Keratinocyte (primary cell): ENCODE results near the gene CDK2AP2. TPM values are rescaled to one million over a fixed set of nuclear protein-coding genes. Genes with fewer than 3 reads are reported as not detected.
A peak's percentile ranks its signal among the peaks of the same experiment; 100 is the strongest.

Experiments used
- DNase-seq: peaks from one replicate; pipeline ENCODE4 v3.0.0-alpha.2; 2011; ENCODE audit warnings: low read depth, missing footprints, low spot score
- FAIRE-seq: peaks from 2 replicates; lab custom pipeline; 2011; peaks lifted over from hg19 to GRCh38; lab: Jason Lieb, UNC
- H2AFZ ChIP-seq: 2 replicates; pipeline ENCODE4 v1.6.0; 2012; ENCODE audit warnings: low read length, control low read depth, inconsistent platforms; ENCODE audit not compliant: control insufficient read depth
- H3K27ac ChIP-seq: 2 replicates; pipeline ENCODE4 v1.5.1; 2011; ENCODE audit warnings: low read length; ENCODE audit not compliant: control insufficient read depth, insufficient read depth
- H3K27me3 ChIP-seq: 3 replicates; pipeline ENCODE4 v1.6.0; 2011; ENCODE audit warnings: low read length; ENCODE audit not compliant: control insufficient read depth, insufficient read depth; ENCODE audit errors: extremely low read depth
- H3K36me3 ChIP-seq, 2 experiments: 2 replicates in 1 of 2; 3 replicates in 1 of 2; pipeline ENCODE4 v1.5.1; 2011; ENCODE audit warnings: low read length in 2 of 2, mild to moderate bottlenecking in 1 of 2; ENCODE audit not compliant: control insufficient read depth in 2 of 2, insufficient read depth in 2 of 2; ENCODE audit errors: extremely low read depth in 1 of 2
- H3K4me1 ChIP-seq: 3 replicates; pipeline ENCODE4 v1.5.1; 2011; ENCODE audit warnings: low read length; ENCODE audit not compliant: control insufficient read depth, insufficient read depth; ENCODE audit errors: extremely low read depth
- H3K4me2 ChIP-seq: 3 replicates; pipeline ENCODE4 v1.6.0; 2011; ENCODE audit warnings: low read depth, low read length; ENCODE audit not compliant: control insufficient read depth, insufficient read depth; ENCODE audit errors: extremely low read depth
- H3K4me3 ChIP-seq, 3 experiments: fragments of 200-600 bp in 1 of 3; sonication (generic) in 1 of 3; 2 replicates in 2 of 3; 3 replicates in 1 of 3; pipeline ENCODE4 v1.5.1; 2011 to 2016; ENCODE audit warnings: low read length in 3 of 3, mild to moderate bottlenecking in 3 of 3, control low read depth in 2 of 3, inconsistent platforms in 1 of 3, low read depth in 1 of 3, mixed read lengths in 1 of 3, mixed run types in 1 of 3, moderate library complexity in 1 of 3; ENCODE audit not compliant: control insufficient read depth in 2 of 3, insufficient read depth in 2 of 3; ENCODE audit errors: extremely low read depth in 1 of 3
- H3K79me2 ChIP-seq: 2 replicates; pipeline ENCODE4 v1.6.0; 2012; ENCODE audit warnings: low read length; ENCODE audit not compliant: control insufficient read depth, insufficient read depth
- H3K9ac ChIP-seq: 3 replicates; pipeline ENCODE4 v1.6.0; 2011; ENCODE audit warnings: low read length; ENCODE audit not compliant: control insufficient read depth, insufficient read depth; ENCODE audit errors: extremely low read depth
- H3K9me1 ChIP-seq: 3 replicates; pipeline ENCODE4 v1.6.0; 2011; ENCODE audit warnings: low read length; ENCODE audit not compliant: control insufficient read depth, insufficient read depth; ENCODE audit errors: extremely low read depth
- H3K9me3 ChIP-seq: 2 replicates; pipeline ENCODE4 v1.5.1; 2012; ENCODE audit warnings: low read depth, low read length; ENCODE audit not compliant: control insufficient read depth
- H4K20me1 ChIP-seq: 3 replicates; pipeline ENCODE4 v1.6.0; 2011; ENCODE audit warnings: low read length; ENCODE audit not compliant: control insufficient read depth, insufficient read depth; ENCODE audit errors: extremely low read depth
- CTCF ChIP-seq, 3 experiments: IDR thresholded peaks in 1 of 3; conservative IDR thresholded peaks in 1 of 3; optimal IDR thresholded peaks in 1 of 3; 2 replicates in 2 of 3; 3 replicates in 1 of 3; pipeline versions ENCODE3 to v1.5.1; 2011; ENCODE audit warnings: low read length in 3 of 3, mild to moderate bottlenecking in 3 of 3, moderate library complexity in 2 of 3, control low read depth in 1 of 3, inconsistent platforms in 1 of 3; ENCODE audit not compliant: insufficient read depth in 2 of 3; ENCODE audit errors: extremely low read depth in 1 of 3
- EZH2 ChIP-seq: IDR thresholded peaks from one replicate; pipeline ENCODE4 v1.6.1; 2012; ENCODE audit warnings: inconsistent platforms, mild to moderate bottlenecking, low read length, moderate library complexity
- dilution Hi-C: fragments of 300-500 bp; cut with MboI; formaldehyde crosslinking; loops from one replicate; pipeline ENCODE4 v1.7.0; 2020; ENCODE audit warnings: low sequenced_read_pairs; ENCODE audit not compliant: extremely low pct_ligation_motif_present
- polyA plus RNA-seq, 5 experiments: library from polyadenylated mRNA; depleted of rRNA in 3 of 5; stranded (reverse) in 3 of 5; stranded (forward) in 1 of 5; unstranded in 1 of 5; fragments of >200 nt; gene quantifications; 1 replicate in 1 of 5; 2 replicates in 3 of 5; 3 replicates in 1 of 5; pipeline versions ENCODE4 v1.2.1 to v1.2.3, GENCODE V29; 2011 to 2012; ENCODE audit warnings: missing spikeins in 2 of 5, low read depth in 1 of 5, low replicate concordance in 1 of 5

Gene CDK2AP2
- polyA plus RNA-seq, 1 donor (not counting 4 experiments of a cell fraction or from before 2014, with no cell fraction given): 9.7 TPM

GRCh38 chr11:67463680-67464410 is 44.1 kb downstream of the CDK2AP2 start:
- no peaks in the 10 kb centered on the region for H4K20me1 ChIP-seq
- H3K4me3 ChIP-seq: no peak overlapping the region
- H3K4me2 ChIP-seq: peak overlapping the region; percentile 60
- no peaks in the 10 kb centered on the region for H3K9me3 ChIP-seq
- no peaks in the 10 kb centered on the region for H3K27me3 ChIP-seq
- peak overlapping the region; percentile 79 for H3K27ac ChIP-seq
- peaks cover 25% of the 10 kb centered on the region for H3K4me1 ChIP-seq
- peak overlapping the region; percentile 64 for H2AFZ ChIP-seq
- H3K79me2 ChIP-seq: no peaks in the 10 kb centered on the region
- DNase-seq (no peak), FAIRE-seq (peak; percentile 26)
- no peaks in the 10 kb centered on the region for H3K9me1 ChIP-seq
- peak overlapping the region; percentile 58 for H3K9ac ChIP-seq
- TF ChIP-seq EZH2: no peak
- H3K36me3 ChIP-seq: peaks cover 0 to 5% of the 10 kb centered on the region in 2 experiments
- dilution Hi-C loops: no loop called here

GRCh38 chr11:67463186-67463585 is 44.8 kb downstream of the CDK2AP2 start:
- FAIRE-seq: no peak
- no peak for TF ChIP-seq CTCF (optimal IDR thresholded peaks at IDR 0.05 in 1 of 3, IDR thresholded peaks at IDR 0.05 in 1 of 3, conservative IDR thresholded peaks at IDR 0.05 in 1 of 3; ENCODE audit: extremely low read depth in 1 of 3, insufficient read depth in 2 of 3, low read length in 3 of 3)
- no peak for TF ChIP-seq EZH2
- no peaks in the 10 kb centered on the region for H3K79me2 ChIP-seq
- H3K4me2 ChIP-seq: no peak overlapping the region
- H3K27me3 ChIP-seq: no peaks in the 10 kb centered on the region
- H2AFZ ChIP-seq: no peak overlapping the region
- H3K27ac ChIP-seq: no peak overlapping the region
- H3K9me3 ChIP-seq: no peaks in the 10 kb centered on the region
- H3K4me1 ChIP-seq: peaks cover 25% of the 10 kb centered on the region
- no peaks in the 10 kb centered on the region for H4K20me1 ChIP-seq
- dilution Hi-C loops: no loop called here
- no peak for DNase-seq
- no peak overlapping the region for H3K9ac ChIP-seq
- H3K4me3 ChIP-seq: no peak overlapping the region
- H3K9me1 ChIP-seq: no peaks in the 10 kb centered on the region
- H3K36me3 ChIP-seq: peaks cover 0 to 5% of the 10 kb centered on the region in 2 experiments
